HEK293 (cell line): ENCODE measurements around the gene ZBTB43.

Source experiments
- CTCF ChIA-PET: fragments of 350-600 bp; formaldehyde crosslinking; extraction: SDS; loops from one replicate; lab custom pipeline; 2021; ENCODE audit warnings: antibody characterized with exemption; lab: Yijun Ruan, JAX
- POLR2A ChIA-PET: fragments of 300-600 bp; formaldehyde crosslinking; extraction: SDS; loops from one replicate; lab custom pipeline; 2020; ENCODE audit warnings: antibody characterized with exemption, inconsistent platforms; lab: Yijun Ruan, JAX
- H3K27ac ChIP-seq: fragments of 200-500 bp; sonication (Bioruptor generic); 2 replicates; pipeline ENCODE4 v1.5.1; 2014; ENCODE audit warnings: low read depth, low read length, control low read depth, inconsistent platforms; ENCODE audit errors: extremely low read depth
- H3K36me3 ChIP-seq, 2 experiments: fragments of 200-500 bp in 1 of 2; sonication (Bioruptor generic) in 1 of 2; 1 replicate in 1 of 2; 2 replicates in 1 of 2; pipeline ENCODE4 v1.5.1; 2014 to 2017; ENCODE audit warnings: inconsistent platforms in 2 of 2, low read length in 2 of 2; ENCODE audit not compliant: control insufficient read depth in 2 of 2, insufficient read depth in 1 of 2
- H3K4me1 ChIP-seq: fragments of 200-500 bp; sonication (Bioruptor generic); 2 replicates; pipeline ENCODE4 v1.5.1; 2014; ENCODE audit warnings: mild to moderate bottlenecking, low read length, inconsistent platforms; ENCODE audit not compliant: control insufficient read depth, insufficient read depth
- H3K4me3 ChIP-seq: 2 replicates; pipeline ENCODE4 v1.5.1; 2011; ENCODE audit warnings: low read depth, mild to moderate bottlenecking, control low read depth, low read length, moderate library complexity
- H3K9me3 ChIP-seq: fragments of 200-500 bp; sonication (Bioruptor generic); 2 replicates; pipeline ENCODE4 v1.5.1; 2014; ENCODE audit warnings: low read depth, low read length, inconsistent platforms; ENCODE audit not compliant: control insufficient read depth, insufficient read depth
- GLIS1 ChIP-seq: fragments of 450-650 bp; formaldehyde crosslinking; IDR thresholded peaks from 2 replicates; pipeline ENCODE4 v1.5.1; 2016; ENCODE audit warnings: missing biosample characterization, missing genetic modification characterization
- GLIS2 ChIP-seq: fragments of 450-650 bp; formaldehyde crosslinking; IDR thresholded peaks from 2 replicates; pipeline ENCODE4 v1.5.1; 2016; ENCODE audit warnings: missing biosample characterization, missing genetic modification characterization
- MEIS1 ChIP-seq: sonication (generic); formaldehyde crosslinking; IDR thresholded peaks from 2 replicates; pipeline ENCODE4 v1.8.1; 2022; ENCODE audit warnings: missing genetic modification reagents, mild to moderate bottlenecking, borderline replicate concordance
- PRDM10 ChIP-seq: fragments of 450-650 bp; formaldehyde crosslinking; IDR thresholded peaks from 2 replicates; pipeline ENCODE4 v1.5.1; 2016; ENCODE audit warnings: missing biosample characterization, missing genetic modification characterization
- SETDB1 ChIP-seq: IDR thresholded peaks from one replicate; pipeline ENCODE4 v1.6.1; 2017; ENCODE audit warnings: mild to moderate bottlenecking, low read length, moderate library complexity, mixed read lengths; ENCODE audit not compliant: insufficient read length
- ZBTB26 ChIP-seq: fragments of 450-650 bp; formaldehyde crosslinking; optimal IDR thresholded peaks from 2 replicates; pipeline ENCODE3; 2016; ENCODE audit warnings: missing biosample characterization, mild to moderate bottlenecking, missing genetic modification characterization
- ZFP3 ChIP-seq: fragments of 450-650 bp; formaldehyde crosslinking; IDR thresholded peaks from 2 replicates; pipeline ENCODE4 v1.5.1; 2016; ENCODE audit warnings: low read depth, missing biosample characterization, missing genetic modification characterization
- ZNF157 ChIP-seq: fragments of 450-650 bp; formaldehyde crosslinking; IDR thresholded peaks from 2 replicates; pipeline ENCODE4 v1.5.1; 2016; ENCODE audit warnings: missing biosample characterization, missing genetic modification characterization
- ZNF19 ChIP-seq: fragments of 450-650 bp; formaldehyde crosslinking; IDR thresholded peaks from 2 replicates; pipeline ENCODE4; 2016; ENCODE audit warnings: missing biosample characterization, missing genetic modification characterization, low read depth
- ZNF202 ChIP-seq: fragments of 450-650 bp; formaldehyde crosslinking; IDR thresholded peaks from 2 replicates; pipeline ENCODE4 v1.5.1; 2016; ENCODE audit warnings: missing biosample characterization, missing genetic modification characterization, borderline replicate concordance
- ZNF221 ChIP-seq: fragments of 450-650 bp; formaldehyde crosslinking; IDR thresholded peaks from 2 replicates; pipeline ENCODE4 v1.5.1; 2017; ENCODE audit warnings: missing biosample characterization, missing genetic modification characterization, borderline replicate concordance
- ZNF23 ChIP-seq: fragments of 450-650 bp; formaldehyde crosslinking; IDR thresholded peaks from 2 replicates; pipeline ENCODE4 v1.5.1; 2016; ENCODE audit warnings: missing biosample characterization, missing genetic modification characterization, borderline replicate concordance
- ZNF335 ChIP-seq: fragments of 450-650 bp; formaldehyde crosslinking; conservative IDR thresholded peaks from 2 replicates; pipeline ENCODE4 v1.5.1; 2016; ENCODE audit warnings: missing biosample characterization, missing genetic modification characterization
- ZNF426 ChIP-seq: fragments of 450-650 bp; formaldehyde crosslinking; IDR thresholded peaks from 2 replicates; pipeline ENCODE4 v1.5.1; 2017; ENCODE audit warnings: missing biosample characterization, missing genetic modification characterization, mild to moderate bottlenecking, inconsistent platforms, moderate library complexity
- ZNF449 ChIP-seq: fragments of 450-650 bp; formaldehyde crosslinking; IDR thresholded peaks from 2 replicates; pipeline ENCODE4 v1.5.1; 2017; ENCODE audit warnings: missing biosample characterization, mild to moderate bottlenecking, missing genetic modification characterization, moderate library complexity
- ZNF514 ChIP-seq: fragments of 450-650 bp; formaldehyde crosslinking; IDR thresholded peaks from 2 replicates; pipeline ENCODE4 v1.5.1; 2016; ENCODE audit warnings: missing biosample characterization, missing genetic modification characterization
- ZNF558 ChIP-seq: fragments of 450-650 bp; formaldehyde crosslinking; IDR thresholded peaks from 2 replicates; pipeline ENCODE4 v1.5.1; 2016; ENCODE audit warnings: missing biosample characterization, missing genetic modification characterization
- ZNF596 ChIP-seq: fragments of 450-650 bp; IDR thresholded peaks from 2 replicates; pipeline ENCODE4 v1.5.0; 2018; ENCODE audit warnings: missing biosample characterization, mild to moderate bottlenecking, missing genetic modification characterization, moderate library complexity
- ZNF600 ChIP-seq: fragments of 450-650 bp; formaldehyde crosslinking; IDR thresholded peaks from 2 replicates; pipeline ENCODE4 v1.5.1; 2016; ENCODE audit warnings: missing biosample characterization, missing genetic modification characterization
- ZNF626 ChIP-seq: fragments of 450-650 bp; sonication (Bioruptor Pico); formaldehyde crosslinking; IDR thresholded peaks from 2 replicates; pipeline ENCODE4 v1.5.1; 2018; ENCODE audit warnings: missing biosample characterization, missing genetic modification characterization, inconsistent platforms
- ZNF629 ChIP-seq: fragments of 450-650 bp; formaldehyde crosslinking; IDR thresholded peaks from 2 replicates; pipeline ENCODE4 v1.5.1; 2017; ENCODE audit warnings: missing biosample characterization, missing genetic modification characterization
- ZNF777 ChIP-seq: fragments of 450-650 bp; formaldehyde crosslinking; IDR thresholded peaks from 2 replicates; pipeline ENCODE4 v1.5.1; 2017; ENCODE audit warnings: missing biosample characterization, missing genetic modification characterization, borderline replicate concordance
- ZSCAN18 ChIP-seq: fragments of 450-650 bp; formaldehyde crosslinking; IDR thresholded peaks from 2 replicates; pipeline ENCODE4 v1.5.1; 2016; ENCODE audit warnings: missing biosample characterization, missing genetic modification characterization
- ZSCAN4 ChIP-seq: fragments of 450-650 bp; formaldehyde crosslinking; IDR thresholded peaks from 2 replicates; pipeline ENCODE4 v1.5.1; 2017; ENCODE audit warnings: missing biosample characterization, missing genetic modification characterization

ZBTB43 gene

GRCh38 chr9:126813072-126813471, 8.2 kb downstream of the ZBTB43 start:
- ChIA-PET CTCF (interaction anchor here (0.7 kb wide), 1 partner anchor 32 kb away, joined by 3 read pairs; no protein-coding TSS in a partner anchor), POLR2A (interaction anchor here (0.6 kb wide), 1 partner anchor 9 kb away, joined by 3 read pairs; no protein-coding TSS in a partner anchor)
- Histone ChIP-seq H3K4me1 (no peaks in the 10 kb centered on the region; the same call in 1 of the 2 replicates), H3K4me3 (no peak overlapping the region), H3K27ac (no peak overlapping the region), H3K9me3 (no peaks in the 10 kb centered on the region), H3K36me3 (peaks cover 24 to 56% of the 10 kb centered on the region in 2 experiments)
- no peak for TF ChIP-seq ZNF600 (tag by site-specific recombination)
- no peak for TF ChIP-seq ZFP3 (tag by site-specific recombination)
- TF ChIP-seq ZNF157 (tag by site-specific recombination), result no peak
- no peak for TF ChIP-seq ZNF558
- no peak for TF ChIP-seq ZNF426 (tag by site-specific recombination)
- no peak for TF ChIP-seq ZBTB26 (tag by site-specific recombination)
- TF ChIP-seq ZNF777 (tag by site-specific recombination), result no peak
- no peak for TF ChIP-seq ZNF19 (tag by site-specific recombination)
- TF ChIP-seq GLIS2, result no peak
- TF ChIP-seq ZNF626 (tag by site-specific recombination), result no peak
- no peak for TF ChIP-seq ZNF596
- no peak for TF ChIP-seq GLIS1
- no peak for TF ChIP-seq ZNF449 (tag by site-specific recombination)
- no peak for TF ChIP-seq ZNF629
- no peak for TF ChIP-seq PRDM10 (tag by site-specific recombination)
- no peak for TF ChIP-seq ZNF514 (tag by site-specific recombination)
- TF ChIP-seq SETDB1, result no peak
- TF ChIP-seq ZNF221 (tag by site-specific recombination), result no peak
- no peak for TF ChIP-seq ZSCAN4

GRCh38 chr9:126814091-126814490, 9.3 kb downstream of the ZBTB43 start:
- Histone ChIP-seq H3K9me3 (no peaks in the 10 kb centered on the region), H3K27ac (no peak overlapping the region), H3K4me3 (no peak overlapping the region), H3K36me3 (peaks cover 24 to 61% of the 10 kb centered on the region in 2 experiments), H3K4me1 (no peaks in the 10 kb centered on the region; the same call in 1 of the 2 replicates)
- POLR2A ChIA-PET, result no interaction called here
- CTCF ChIA-PET, result no interaction called here
- TF ChIP-seq MEIS1 (CRISPR knock-in tag) (no peak), ZNF23 (tag by site-specific recombination) (no peak), ZNF335 (no peak), ZSCAN18 (no peak), ZNF202 (tag by site-specific recombination) (no peak)
